Measurements from ENCODE around the gene DAB1. TPM values are rescaled to one million over a fixed set of nuclear protein-coding genes. Genes with fewer than 3 reads are reported as not detected.

The DAB1 gene
- total RNA-seq, 4 donors from 2014 or later, result 0.22 TPM; not detected in 3

DNA sequence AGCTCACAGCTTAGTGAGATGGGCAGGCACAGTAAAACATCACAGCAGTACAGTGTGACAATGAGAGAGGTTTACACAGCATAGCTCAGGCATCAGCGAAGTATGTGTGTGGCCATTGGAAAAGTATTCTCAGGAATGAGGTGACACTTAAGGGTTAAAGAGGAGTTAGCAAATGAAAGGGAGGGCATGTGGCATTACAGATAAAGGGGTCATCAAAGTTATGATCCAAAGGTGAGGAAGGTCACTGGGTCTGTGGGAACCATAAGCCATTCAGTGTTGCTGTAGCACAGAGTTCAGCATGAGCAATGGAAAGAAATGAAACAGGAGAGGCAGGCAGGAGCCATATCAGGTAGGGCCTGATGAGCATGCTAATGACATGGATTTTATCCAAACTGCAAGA, 453.6 kb downstream of the DAB1 start:
- intact Hi-C loops (cut with DNase I; ENCODE audit: low total_unique reads), result no loop called here
- no peak for ATAC-seq

DNA sequence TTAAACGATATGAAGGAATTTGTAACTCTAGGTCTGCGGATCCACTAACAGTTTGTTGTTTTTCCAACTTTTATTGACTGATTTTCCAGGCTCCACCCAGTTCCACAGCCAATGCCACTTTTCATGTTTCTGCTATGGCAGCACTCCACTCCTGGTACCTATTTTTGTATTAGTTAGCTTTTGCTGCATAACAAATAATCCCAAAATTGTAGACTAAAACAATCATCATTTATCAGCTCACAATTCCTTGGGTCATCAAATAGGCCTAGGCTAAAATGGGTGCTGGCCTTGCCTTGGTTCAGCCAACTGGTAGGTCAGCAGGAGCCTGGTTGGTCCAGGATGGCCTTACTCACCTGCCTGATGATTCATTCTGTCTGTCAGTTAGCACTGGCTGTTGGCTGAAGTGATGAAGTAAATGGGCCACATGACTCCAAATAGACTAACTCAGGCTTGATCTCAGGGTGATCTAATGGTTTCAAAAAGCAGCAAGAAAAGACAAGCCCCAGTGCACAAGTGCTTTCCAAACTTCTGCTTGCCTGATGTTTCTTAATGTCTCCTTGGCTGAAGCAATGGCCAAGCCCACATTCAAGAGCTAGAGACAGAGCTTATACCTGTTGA, 454.9 kb downstream of the DAB1 start:
- H3K9me3 ChIP-seq, result no peaks in the 10 kb centered on the region
- no peaks in the 10 kb centered on the region for H3K4me1 ChIP-seq
- H3K36me3 ChIP-seq, result no peaks in the 10 kb centered on the region
- in situ Hi-C loops (cut with MboI; ENCODE audit: low sequenced_read_pairs in 4 of 4), result no loop called here
- ATAC-seq (no peak), DNase-seq (no peak)
- no peak overlapping the region for H3K27ac ChIP-seq
- no peaks in the 10 kb centered on the region for H3K27me3 ChIP-seq
- intact Hi-C loops (cut with DNase I; ENCODE audit: low total_unique reads), result no loop called here
- TF ChIP-seq POLR2A (IDR thresholded peaks at IDR 0.05), result no peak
- TF ChIP-seq, protein P1, sequence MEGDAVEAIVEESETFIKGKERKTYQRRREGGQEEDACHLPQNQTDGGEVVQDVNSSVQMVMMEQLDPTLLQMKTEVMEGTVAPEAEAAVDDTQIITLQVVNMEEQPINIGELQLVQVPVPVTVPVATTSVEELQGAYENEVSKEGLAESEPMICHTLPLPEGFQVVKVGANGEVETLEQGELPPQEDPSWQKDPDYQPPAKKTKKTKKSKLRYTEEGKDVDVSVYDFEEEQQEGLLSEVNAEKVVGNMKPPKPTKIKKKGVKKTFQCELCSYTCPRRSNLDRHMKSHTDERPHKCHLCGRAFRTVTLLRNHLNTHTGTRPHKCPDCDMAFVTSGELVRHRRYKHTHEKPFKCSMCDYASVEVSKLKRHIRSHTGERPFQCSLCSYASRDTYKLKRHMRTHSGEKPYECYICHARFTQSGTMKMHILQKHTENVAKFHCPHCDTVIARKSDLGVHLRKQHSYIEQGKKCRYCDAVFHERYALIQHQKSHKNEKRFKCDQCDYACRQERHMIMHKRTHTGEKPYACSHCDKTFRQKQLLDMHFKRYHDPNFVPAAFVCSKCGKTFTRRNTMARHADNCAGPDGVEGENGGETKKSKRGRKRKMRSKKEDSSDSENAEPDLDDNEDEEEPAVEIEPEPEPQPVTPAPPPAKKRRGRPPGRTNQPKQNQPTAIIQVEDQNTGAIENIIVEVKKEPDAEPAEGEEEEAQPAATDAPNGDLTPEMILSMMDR (IDR thresholded peaks at IDR 0.05 in 4 of 5, conservative IDR thresholded peaks at IDR 0.05 in 1 of 5), result no peak
- H3K4me3 ChIP-seq, result no peak overlapping the region

More for the DNA sequence above, 453.6 kb downstream of the DAB1 start:
- no peak for DNase-seq
- Histone ChIP-seq H3K4me1 (no peaks in the 10 kb centered on the region), H3K36me3 (no peaks in the 10 kb centered on the region), H3K27me3 (no peaks in the 10 kb centered on the region), H3K4me3 (no peak overlapping the region), H3K9me3 (no peaks in the 10 kb centered on the region), H3K27ac (no peak overlapping the region)
- TF ChIP-seq, protein P1 (IDR thresholded peaks at IDR 0.05 in 4 of 5, conservative IDR thresholded peaks at IDR 0.05 in 1 of 5), result no peak
- TF ChIP-seq POLR2A (IDR thresholded peaks at IDR 0.05), result no peak
- in situ Hi-C loops (cut with MboI; ENCODE audit: low sequenced_read_pairs in 4 of 4), result no loop called here

GRCh38 chr1:56967900-56968832, 455.7 kb downstream of the DAB1 start:
- H3K27ac ChIP-seq, result no peak overlapping the region
- no peaks in the 10 kb centered on the region for H3K4me1 ChIP-seq
- DNase-seq, result no peak
- no peak overlapping the region for H3K4me3 ChIP-seq
- H3K9me3 ChIP-seq, result no peaks in the 10 kb centered on the region
- TF ChIP-seq POLR2A (IDR thresholded peaks at IDR 0.05), result no peak
- TF ChIP-seq, protein P1 (IDR thresholded peaks at IDR 0.05 in 4 of 5, conservative IDR thresholded peaks at IDR 0.05 in 1 of 5), result peak in 1 of 5 experiments; percentile 11
- no peak for ATAC-seq
- in situ Hi-C loops (cut with MboI; ENCODE audit: low sequenced_read_pairs in 4 of 4), result no loop called here
- no peaks in the 10 kb centered on the region for H3K27me3 ChIP-seq
- no peaks in the 10 kb centered on the region for H3K36me3 ChIP-seq
- intact Hi-C loops (cut with DNase I; ENCODE audit: low total_unique reads), result no loop called here

DNA sequence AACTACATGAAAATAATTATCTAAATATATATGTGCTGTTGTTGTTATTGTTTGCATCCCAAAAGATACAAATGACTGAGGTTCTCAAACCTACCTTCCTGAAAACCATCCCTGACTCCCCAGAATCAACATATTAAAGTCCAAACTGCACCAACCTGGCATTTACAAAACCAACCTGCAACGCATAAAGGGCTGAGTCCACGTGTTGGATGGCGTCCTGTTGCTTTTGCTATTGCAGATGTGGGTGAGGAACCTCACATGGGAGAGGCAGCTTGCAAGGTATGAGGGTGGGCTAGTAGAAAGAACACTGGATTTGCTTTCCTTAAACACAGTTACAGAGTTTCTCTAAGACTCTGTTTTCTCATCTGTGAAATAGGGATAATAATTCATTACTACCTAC, 456.5 kb downstream of the DAB1 start:
- DNase-seq (no peak), ATAC-seq (no peak)
- no peaks in the 10 kb centered on the region for H3K27me3 ChIP-seq
- no peaks in the 10 kb centered on the region for H3K4me1 ChIP-seq
- H3K36me3 ChIP-seq, result no peaks in the 10 kb centered on the region
- TF ChIP-seq POLR2A (IDR thresholded peaks at IDR 0.05), result no peak
- TF ChIP-seq, protein P1 (IDR thresholded peaks at IDR 0.05 in 4 of 5, conservative IDR thresholded peaks at IDR 0.05 in 1 of 5), result no peak
- intact Hi-C loops (cut with DNase I; ENCODE audit: low total_unique reads), result no loop called here
- no peaks in the 10 kb centered on the region for H3K9me3 ChIP-seq
- no peak overlapping the region for H3K4me3 ChIP-seq
- in situ Hi-C loops (cut with MboI; ENCODE audit: low sequenced_read_pairs in 4 of 4), result no loop called here
- no peak overlapping the region for H3K27ac ChIP-seq
